Heart left ventricle (tissue), 13 donors: ENCODE results near the gene NPHP4.

ENCODE experiments used
- POLR2A ChIP-seq, 2 donors: fragments of 450-650 bp; IDR thresholded peaks; one replicate each; pipeline ENCODE4 v1.6.1; 2017; ENCODE audit warnings: antibody characterized with exemption in 2 of 2, mild to moderate bottlenecking in 2 of 2, moderate library complexity in 2 of 2
- TF ChIP-seq, protein P1 (sequence below), 12 donors: fragments of 200-600 bp; sonication (generic) in 4 of 12; IDR thresholded peaks; one replicate each; pipeline versions ENCODE4 v1.5.0 to v1.8.0; 2018 to 2022; ENCODE audit warnings: antibody characterized with exemption in 12 of 12, mild to moderate bottlenecking in 5 of 12
- donor health status: ischemic (EF 13 %, LVEDD 7.1; RV severe dilation, severe dysfunction).
- donor health status: DM: no; HTN: yes; CAD: no.
- donor health status: DM: no; HTN: no; CAD: no.
- donor health status: ischemic (EF 25% LVEDD 6.9; RV normal size, moderate dysfunction).
- donor health status: ischemic (EF 25% LVEDD 5.7; RV mildly dilated, moderate dysfunction).
- donor health status: ischemic (EF 35%, LVEDD 5.7; RV mildly dilated, moderate dysfunction).
- donor health status: nonischemic (EF 11% LVEDD 7.7; RV severe dilation, severe dysfunction).
- donor health status: DM: yes; HTN: yes; CAD: no.
- donor health status: PGD.
- donor health status: ischemic (EF 29% LVEDD 5.4; RV normal size, mild dysfunction).
- donor health status: nonischemic (EF 23%, LVEDD 6.1; RV moderate dilation, normal function).

DNA sequence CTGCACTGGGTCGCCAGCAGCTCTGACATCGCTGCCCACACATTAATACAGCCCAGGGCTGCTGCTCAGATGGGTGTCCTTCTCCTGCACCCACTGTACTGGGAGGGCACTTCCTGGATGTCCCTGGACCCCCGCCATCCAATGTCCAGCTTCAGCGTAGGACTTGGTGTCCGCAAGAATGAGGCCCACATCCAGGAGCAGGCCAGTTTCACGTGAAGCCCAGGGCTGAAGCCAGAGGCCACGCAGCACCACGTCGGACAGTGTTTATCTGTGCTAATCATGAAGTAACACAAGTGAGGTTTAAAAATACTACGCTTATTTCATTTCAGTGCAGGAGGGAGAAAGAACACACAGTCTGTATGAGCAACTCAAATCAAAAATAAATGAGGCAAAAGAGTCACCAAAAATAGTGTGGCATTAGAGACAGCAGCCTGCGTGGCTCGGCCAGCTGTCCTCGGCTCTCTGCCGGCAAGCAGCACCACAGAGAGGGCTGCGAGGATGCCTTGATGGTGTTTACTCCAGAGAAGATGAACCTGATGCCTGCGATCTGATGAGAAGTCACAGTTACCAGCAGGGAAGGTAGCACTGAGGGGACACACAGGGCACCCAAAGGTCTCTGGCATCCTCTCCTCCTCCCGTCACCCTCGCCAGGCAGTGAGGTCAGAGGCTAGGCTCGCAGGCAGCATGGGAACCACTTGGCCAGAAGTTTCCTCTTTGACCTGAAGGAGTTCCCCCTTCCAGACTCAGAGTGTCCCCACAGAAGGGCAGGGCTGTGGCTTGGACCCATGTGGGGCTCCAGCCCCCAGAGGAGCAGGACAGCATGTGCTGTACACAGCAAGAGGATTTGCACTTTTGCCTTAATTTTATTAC lies 22.1 kb upstream of the NPHP4 start:
- TF ChIP-seq, protein P1, sequence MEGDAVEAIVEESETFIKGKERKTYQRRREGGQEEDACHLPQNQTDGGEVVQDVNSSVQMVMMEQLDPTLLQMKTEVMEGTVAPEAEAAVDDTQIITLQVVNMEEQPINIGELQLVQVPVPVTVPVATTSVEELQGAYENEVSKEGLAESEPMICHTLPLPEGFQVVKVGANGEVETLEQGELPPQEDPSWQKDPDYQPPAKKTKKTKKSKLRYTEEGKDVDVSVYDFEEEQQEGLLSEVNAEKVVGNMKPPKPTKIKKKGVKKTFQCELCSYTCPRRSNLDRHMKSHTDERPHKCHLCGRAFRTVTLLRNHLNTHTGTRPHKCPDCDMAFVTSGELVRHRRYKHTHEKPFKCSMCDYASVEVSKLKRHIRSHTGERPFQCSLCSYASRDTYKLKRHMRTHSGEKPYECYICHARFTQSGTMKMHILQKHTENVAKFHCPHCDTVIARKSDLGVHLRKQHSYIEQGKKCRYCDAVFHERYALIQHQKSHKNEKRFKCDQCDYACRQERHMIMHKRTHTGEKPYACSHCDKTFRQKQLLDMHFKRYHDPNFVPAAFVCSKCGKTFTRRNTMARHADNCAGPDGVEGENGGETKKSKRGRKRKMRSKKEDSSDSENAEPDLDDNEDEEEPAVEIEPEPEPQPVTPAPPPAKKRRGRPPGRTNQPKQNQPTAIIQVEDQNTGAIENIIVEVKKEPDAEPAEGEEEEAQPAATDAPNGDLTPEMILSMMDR (IDR thresholded peaks at IDR 0.05), result no peak
- TF ChIP-seq POLR2A (IDR thresholded peaks at IDR 0.05), result peak in 1 of 2 donors; percentile 40
